Prostate gland (tissue), 2 donors: ENCODE data around the gene EVA1A. TPM values are rescaled to one million over a fixed set of nuclear protein-coding genes. Genes with fewer than 3 reads are reported as not detected.

Source experiments
- DNase-seq: peaks from one replicate; pipeline ENCODE4 v3.0.0-alpha.2; 2019; ENCODE audit warnings: low spot score
- H3K27ac ChIP-seq, 2 donors: fragments of 200-600 bp; sonication (generic); 2 replicates each; pipeline ENCODE4 v1.5.1; 2017 to 2019
- H3K27me3 ChIP-seq: fragments of 200-600 bp; sonication (generic); replicated peaks from 2 replicates; pipeline ENCODE4 v1.5.1; 2019; ENCODE audit not compliant: insufficient read depth
- H3K36me3 ChIP-seq, 2 donors: fragments of 200-600 bp; sonication (generic); 1 replicate in 1 of 2; 2 replicates in 1 of 2; pipeline versions ENCODE4 v1.5.1 to v1.8.1; 2017 to 2019
- H3K4me1 ChIP-seq: fragments of 200-600 bp; sonication (generic); replicated peaks from 2 replicates; pipeline ENCODE4 v1.5.1; 2019
- H3K4me3 ChIP-seq, 2 donors: fragments of 200-600 bp; sonication (generic); 2 replicates each; pipeline ENCODE4 v1.5.1; 2017 to 2019
- H3K9me3 ChIP-seq: fragments of 200-600 bp; sonication (generic); 2 replicates; pipeline ENCODE4 v1.5.1; 2017
- POLR2A ChIP-seq: fragments of 450-650 bp; IDR thresholded peaks from one replicate; pipeline ENCODE4 v1.6.1; 2016; ENCODE audit warnings: antibody characterized with exemption, mild to moderate bottlenecking
- POLR2AphosphoS5 ChIP-seq: sonication (generic); formaldehyde crosslinking; IDR thresholded peaks from one replicate; pipeline ENCODE4 v1.6.1; 2017; ENCODE audit warnings: antibody characterized with exemption
- WGBS: methylation state at CpG from one replicate; pipeline ENCODE4 v1.1.5; 2018; 5-methylcytosine and 5-hydroxymethylcytosine counted together
- intact Hi-C: fragments of 100-400 bp; cut with DNase I; formaldehyde crosslinking; loops from one replicate; pipeline ENCODE4 v1.14.2; 2022
- total RNA-seq, 2 donors: library from RNA; depleted of rRNA; stranded (reverse); fragments of >200 nt; gene quantifications; one replicate each; pipeline ENCODE4 v1.1.0, GENCODE V29; 2016
- TF ChIP-seq, protein P1 (sequence below), 4 experiments: fragments of 200-600 bp in 2 of 4; fragments of 450-650 bp in 2 of 4; sonication (generic) in 2 of 4; IDR thresholded peaks; 1 replicate in 3 of 4; 2 replicates in 1 of 4; pipeline ENCODE4 v1.5.1; 2016 to 2019; ENCODE audit warnings: antibody characterized with exemption in 4 of 4, mild to moderate bottlenecking in 2 of 4, moderate library complexity in 2 of 4

EVA1A gene
- total RNA-seq, 2 donors from 2014 or later = 9.7 to 16.9 TPM

DNA sequence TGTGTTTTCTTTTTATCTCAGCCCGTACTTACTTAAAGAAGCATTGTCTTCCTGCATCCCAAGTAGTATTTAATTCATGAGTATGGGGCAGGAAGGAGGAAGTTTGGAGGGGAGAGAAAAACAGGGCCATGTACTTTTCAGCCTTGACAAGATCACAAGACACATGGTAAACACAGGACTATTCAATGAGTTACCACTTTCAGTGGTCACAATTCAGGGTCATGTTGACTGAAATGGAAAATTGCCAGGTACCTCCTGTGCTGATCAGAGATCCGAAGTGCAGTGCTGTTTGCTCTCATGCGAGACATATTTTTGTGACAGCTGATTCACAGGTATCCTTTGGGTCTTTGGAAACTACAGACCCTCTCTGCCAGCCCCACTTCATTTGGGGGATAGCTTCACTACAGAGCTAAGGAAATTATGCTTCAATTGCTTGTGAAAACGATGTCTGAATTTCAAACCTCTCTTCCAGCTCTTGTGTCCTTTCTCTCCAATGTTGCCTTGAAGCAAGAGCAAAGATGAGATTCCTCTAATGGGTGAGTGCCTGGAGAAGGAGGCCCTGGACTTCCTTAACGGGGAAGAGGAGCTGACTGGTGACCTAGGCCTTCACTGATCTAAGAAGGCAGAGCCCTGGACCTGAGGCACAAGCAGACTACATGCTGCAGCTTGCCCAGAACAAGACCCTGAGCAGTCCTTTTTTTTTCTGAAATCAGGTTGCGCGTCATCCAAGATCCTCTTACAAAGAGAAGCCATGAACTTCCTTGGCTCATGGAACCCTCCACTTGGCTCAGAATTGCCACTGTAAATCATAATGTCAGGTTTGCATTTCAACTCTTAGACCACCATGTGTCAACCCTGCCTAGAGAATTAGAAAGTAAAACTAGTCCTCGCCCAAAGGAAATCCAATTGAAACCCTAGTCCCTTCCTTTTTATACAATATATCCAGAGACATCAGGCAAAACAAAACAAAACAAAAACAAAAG, 44.1 kb downstream of the EVA1A start:
- no peaks in the 10 kb centered on the region for H3K9me3 ChIP-seq
- no peaks in the 10 kb centered on the region for H3K36me3 ChIP-seq
- no peaks in the 10 kb centered on the region for H3K27me3 ChIP-seq
- intact Hi-C loops = no loop called here
- TF ChIP-seq POLR2AphosphoS5 (no peak), POLR2A (no peak)
- TF ChIP-seq, protein P1, sequence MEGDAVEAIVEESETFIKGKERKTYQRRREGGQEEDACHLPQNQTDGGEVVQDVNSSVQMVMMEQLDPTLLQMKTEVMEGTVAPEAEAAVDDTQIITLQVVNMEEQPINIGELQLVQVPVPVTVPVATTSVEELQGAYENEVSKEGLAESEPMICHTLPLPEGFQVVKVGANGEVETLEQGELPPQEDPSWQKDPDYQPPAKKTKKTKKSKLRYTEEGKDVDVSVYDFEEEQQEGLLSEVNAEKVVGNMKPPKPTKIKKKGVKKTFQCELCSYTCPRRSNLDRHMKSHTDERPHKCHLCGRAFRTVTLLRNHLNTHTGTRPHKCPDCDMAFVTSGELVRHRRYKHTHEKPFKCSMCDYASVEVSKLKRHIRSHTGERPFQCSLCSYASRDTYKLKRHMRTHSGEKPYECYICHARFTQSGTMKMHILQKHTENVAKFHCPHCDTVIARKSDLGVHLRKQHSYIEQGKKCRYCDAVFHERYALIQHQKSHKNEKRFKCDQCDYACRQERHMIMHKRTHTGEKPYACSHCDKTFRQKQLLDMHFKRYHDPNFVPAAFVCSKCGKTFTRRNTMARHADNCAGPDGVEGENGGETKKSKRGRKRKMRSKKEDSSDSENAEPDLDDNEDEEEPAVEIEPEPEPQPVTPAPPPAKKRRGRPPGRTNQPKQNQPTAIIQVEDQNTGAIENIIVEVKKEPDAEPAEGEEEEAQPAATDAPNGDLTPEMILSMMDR (IDR thresholded peaks at IDR 0.05) = no peak
- no peaks in the 10 kb centered on the region for H3K4me1 ChIP-seq
- no peak overlapping the region for H3K4me3 ChIP-seq
- no peak overlapping the region for H3K27ac ChIP-seq
- WGBS = 47% methylated on average over 8 of the region's 8 CpGs
- DNase-seq = no peak

DNA sequence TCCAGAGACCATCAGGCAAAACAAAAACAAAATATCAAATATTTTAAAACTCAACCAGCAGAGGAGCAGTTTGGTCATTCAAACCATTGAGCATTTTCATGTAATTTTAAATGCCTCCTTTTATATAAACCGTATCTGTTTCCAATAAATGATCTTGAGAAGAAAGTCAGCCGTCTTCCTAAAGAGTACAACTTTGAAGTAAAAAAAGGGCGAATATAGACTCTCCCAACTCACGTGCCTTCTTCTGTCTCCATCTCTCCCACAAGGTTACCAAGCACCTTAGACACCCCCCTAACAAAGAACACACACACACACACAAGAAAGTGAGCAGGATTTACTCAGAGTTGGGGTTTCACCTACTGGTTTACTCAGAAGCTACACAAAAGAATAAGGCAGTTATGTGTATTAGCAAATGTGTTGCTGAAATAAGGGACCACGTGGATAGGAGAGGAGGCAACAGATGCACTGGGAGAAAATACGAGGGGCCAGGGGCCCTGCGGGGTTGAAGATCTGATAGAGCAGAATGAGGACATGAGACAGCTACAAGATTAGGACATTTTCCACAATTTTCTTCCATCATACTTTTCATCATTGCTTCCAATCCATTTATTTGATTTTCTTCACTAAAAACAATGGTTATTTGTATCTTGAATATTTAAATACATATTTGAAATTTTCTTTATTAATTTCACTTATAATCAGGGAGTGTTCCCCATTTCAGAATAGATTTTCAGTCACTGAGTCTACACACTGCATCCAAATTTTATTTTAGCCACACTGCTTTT, 45.0 kb downstream of the EVA1A start:
- Histone ChIP-seq H3K36me3 (no peaks in the 10 kb centered on the region), H3K27ac (no peak overlapping the region), H3K4me1 (no peaks in the 10 kb centered on the region), H3K4me3 (no peak overlapping the region), H3K9me3 (no peaks in the 10 kb centered on the region), H3K27me3 (no peaks in the 10 kb centered on the region)
- WGBS = 87% methylated on average over 7 of the region's 7 CpGs
- intact Hi-C loops = no loop called here
- TF ChIP-seq, protein P1 (IDR thresholded peaks at IDR 0.05) = no peak
- TF ChIP-seq POLR2AphosphoS5 (no peak), POLR2A (no peak)
- no peak for DNase-seq

DNA sequence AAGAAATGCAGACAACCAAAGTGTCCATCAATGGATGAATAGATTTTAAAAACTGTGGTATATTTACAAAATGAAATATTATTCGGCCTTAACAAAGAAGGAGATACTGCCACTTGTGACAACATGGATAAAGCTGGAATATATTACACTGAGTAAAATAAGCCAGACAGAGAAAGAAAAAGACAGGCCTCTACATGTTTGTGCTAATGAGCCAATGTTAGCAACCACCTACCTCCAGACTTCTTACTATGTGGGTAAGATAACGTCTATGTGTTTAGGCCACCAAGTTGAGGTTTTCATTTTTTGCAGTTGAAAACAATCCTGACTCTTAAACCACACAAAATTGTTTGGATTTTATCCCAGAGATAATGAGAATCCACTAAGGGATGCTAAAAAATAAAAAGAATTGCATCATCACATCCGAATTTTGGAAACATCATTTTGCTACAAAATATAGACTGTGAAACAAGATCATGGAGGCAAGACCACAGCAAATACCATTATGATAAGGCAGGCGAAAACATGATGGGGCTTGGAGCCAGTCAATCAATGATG, 47.0 kb downstream of the EVA1A start:
- Histone ChIP-seq H3K4me1 (no peaks in the 10 kb centered on the region), H3K27ac (no peak overlapping the region), H3K4me3 (no peak overlapping the region), H3K36me3 (no peaks in the 10 kb centered on the region), H3K27me3 (no peaks in the 10 kb centered on the region), H3K9me3 (no peaks in the 10 kb centered on the region)
- WGBS = 91% methylated on average over 4 of the region's 4 CpGs
- intact Hi-C loops = no loop called here
- DNase-seq = no peak
- no peak for TF ChIP-seq POLR2AphosphoS5
- TF ChIP-seq, protein P1 (IDR thresholded peaks at IDR 0.05) = no peak
- no peak for TF ChIP-seq POLR2A

DNA sequence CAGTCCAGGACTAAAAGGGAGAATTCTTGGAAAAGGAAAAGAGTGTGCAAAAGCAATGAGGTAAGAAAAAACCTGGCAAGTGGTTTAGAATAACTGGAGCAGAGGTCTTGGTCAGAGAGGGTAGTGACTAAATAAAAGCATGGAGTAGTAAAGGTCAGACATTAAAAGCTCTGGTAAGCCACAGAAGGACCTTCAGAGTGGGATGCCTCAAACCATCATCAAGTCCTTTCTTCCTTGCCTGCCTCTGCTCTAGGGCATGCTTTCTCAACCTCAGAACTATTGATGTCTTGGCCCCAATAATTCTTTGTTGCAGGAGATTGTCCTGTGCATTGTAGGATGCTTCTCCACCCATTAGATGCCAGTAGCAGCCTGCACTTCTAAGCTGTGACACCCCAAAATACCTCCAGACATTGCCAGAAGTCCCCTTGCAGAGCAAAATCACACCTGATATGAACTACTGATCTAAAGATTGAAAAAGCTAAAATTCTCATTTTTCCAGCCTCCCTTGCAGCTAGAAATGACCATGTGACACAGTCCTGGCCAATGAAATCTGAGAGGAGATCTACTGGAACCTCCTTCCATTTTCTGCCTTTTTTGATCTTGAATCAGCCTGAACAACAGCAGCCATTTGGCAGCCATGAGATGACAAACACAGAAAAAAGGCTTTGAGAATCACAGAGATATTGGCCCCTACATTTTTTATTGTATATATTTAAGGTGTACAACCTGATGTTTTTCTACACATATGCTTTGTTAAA, 48.1 kb downstream of the EVA1A start:
- no peaks in the 10 kb centered on the region for H3K27me3 ChIP-seq
- intact Hi-C loops = no loop called here

More for the DNA sequence above, 48.1 kb downstream of the EVA1A start:
- DNase-seq = no peak
- no peak for TF ChIP-seq POLR2A
- no peak for TF ChIP-seq POLR2AphosphoS5
- TF ChIP-seq, protein P1 (IDR thresholded peaks at IDR 0.05) = no peak
- Histone ChIP-seq H3K4me1 (no peaks in the 10 kb centered on the region), H3K36me3 (no peaks in the 10 kb centered on the region), H3K27ac (no peak overlapping the region), H3K9me3 (no peaks in the 10 kb centered on the region), H3K4me3 (no peak overlapping the region)
